Tibial nerve (tissue), 4 donors: ENCODE results near the gene RAB6C.
"Not testable (repeated sequence)": the region's sequence is repeated elsewhere in the genome, so short reads cannot be mapped to it uniquely, and the experiment has no call there.

Experiments used
- CTCF ChIP-seq, 5 experiments: fragments of 200-600 bp in 3 of 5; fragments of 450-650 bp in 2 of 5; sonication (generic) in 3 of 5; IDR thresholded peaks; one replicate each; pipeline ENCODE4 v1.5.1; 2016 to 2019; ENCODE audit warnings: antibody characterized with exemption in 5 of 5, mild to moderate bottlenecking in 3 of 5, moderate library complexity in 2 of 5
- EP300 ChIP-seq, 2 donors: sonication (generic); formaldehyde crosslinking; IDR thresholded peaks; one replicate each; pipeline ENCODE4 v1.6.1; 2017; ENCODE audit warnings: antibody characterized with exemption in 2 of 2, mild to moderate bottlenecking in 1 of 2
- POLR2A ChIP-seq, 2 donors: fragments of 450-650 bp; IDR thresholded peaks; one replicate each; pipeline ENCODE4 v1.6.1; 2017; ENCODE audit warnings: antibody characterized with exemption in 2 of 2, mild to moderate bottlenecking in 2 of 2, moderate library complexity in 2 of 2

- not testable (repeated sequence) for TF ChIP-seq CTCF, POLR2A, EP300 (IDR thresholded peaks at IDR 0.05)
These were observed 780 bp downstream of the RAB6C start for GRCh38 chr2:129980246-129980645.
